OCI-M2 (cell line): Measurements from ENCODE around the gene SIAH2.
"Not testable (repeated sequence)": the region's sequence is repeated elsewhere in the genome, so short reads cannot be mapped to it uniquely, and the experiment has no call there.

ENCODE experiments used
- DNase-seq: peaks from one replicate; lab custom pipeline; 2025; ENCODE audit not compliant: unreplicated experiment; lab: John Stamatoyannopoulos, UW

Gene SIAH2, protein sequence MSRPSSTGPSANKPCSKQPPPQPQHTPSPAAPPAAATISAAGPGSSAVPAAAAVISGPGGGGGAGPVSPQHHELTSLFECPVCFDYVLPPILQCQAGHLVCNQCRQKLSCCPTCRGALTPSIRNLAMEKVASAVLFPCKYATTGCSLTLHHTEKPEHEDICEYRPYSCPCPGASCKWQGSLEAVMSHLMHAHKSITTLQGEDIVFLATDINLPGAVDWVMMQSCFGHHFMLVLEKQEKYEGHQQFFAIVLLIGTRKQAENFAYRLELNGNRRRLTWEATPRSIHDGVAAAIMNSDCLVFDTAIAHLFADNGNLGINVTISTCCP

DNA sequence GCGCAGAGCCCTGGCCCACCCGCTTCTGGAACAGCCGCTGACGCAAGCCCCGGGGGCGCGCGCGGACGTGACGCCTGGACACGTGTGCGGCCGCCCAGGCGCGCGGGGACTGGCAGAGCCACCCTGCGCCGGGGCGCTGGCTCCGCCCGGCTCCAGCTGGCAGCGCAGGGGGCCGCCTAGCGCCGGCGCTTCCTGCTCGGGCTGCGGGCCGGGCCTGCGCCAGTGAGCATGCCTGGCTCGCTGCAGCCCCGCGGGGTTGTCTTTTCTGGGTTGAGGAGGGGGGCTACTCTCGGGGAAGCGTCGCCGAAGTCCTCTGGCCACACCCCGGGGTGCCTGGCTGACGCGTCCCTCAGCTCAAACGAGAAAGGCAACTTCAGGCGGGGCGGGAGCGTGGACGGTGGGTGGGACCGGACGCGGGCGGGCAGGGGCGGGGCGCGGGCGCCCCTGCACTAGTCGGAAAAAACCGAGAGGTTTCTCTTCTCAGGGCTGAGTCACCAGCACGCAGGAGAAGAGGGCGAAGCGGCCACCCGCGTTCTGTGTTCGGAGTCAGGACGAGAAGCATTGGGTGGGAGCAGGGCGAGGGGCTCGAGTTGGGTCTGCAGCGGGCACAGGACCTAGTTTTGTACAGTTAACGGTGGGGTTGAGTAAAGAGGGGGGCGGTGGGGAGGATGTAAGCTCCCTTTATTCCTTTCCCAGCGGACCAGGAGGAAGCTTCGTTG, at the start of gene SIAH2:
SIAH2 (minus strand) TSS at position 48 of the 719 bp plus-strand sequence. CDS start 320 bp downstream, outside the sequence.
- DNase-seq: peak; percentile 58

DNA sequence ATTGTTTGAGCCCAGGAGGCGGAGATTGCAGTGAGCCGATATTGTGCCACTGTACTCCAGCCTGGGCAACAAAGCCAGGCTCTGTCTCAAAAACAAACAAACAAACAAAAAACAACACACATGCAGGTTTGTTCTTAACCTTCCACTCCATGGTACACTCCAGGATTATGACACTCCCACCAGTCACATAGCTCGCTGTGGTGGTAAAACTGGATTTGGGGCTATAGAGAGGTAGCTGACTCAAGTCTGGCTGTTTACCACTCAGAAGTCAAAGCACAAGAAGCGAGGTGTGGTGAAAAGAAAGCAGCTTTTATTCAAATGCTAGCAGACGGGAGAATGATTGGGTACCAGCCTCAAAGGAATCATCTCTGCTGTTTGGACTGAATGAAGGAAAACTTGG, 49.0 kb upstream of the SIAH2 start:
- DNase-seq: no peak

DNA sequence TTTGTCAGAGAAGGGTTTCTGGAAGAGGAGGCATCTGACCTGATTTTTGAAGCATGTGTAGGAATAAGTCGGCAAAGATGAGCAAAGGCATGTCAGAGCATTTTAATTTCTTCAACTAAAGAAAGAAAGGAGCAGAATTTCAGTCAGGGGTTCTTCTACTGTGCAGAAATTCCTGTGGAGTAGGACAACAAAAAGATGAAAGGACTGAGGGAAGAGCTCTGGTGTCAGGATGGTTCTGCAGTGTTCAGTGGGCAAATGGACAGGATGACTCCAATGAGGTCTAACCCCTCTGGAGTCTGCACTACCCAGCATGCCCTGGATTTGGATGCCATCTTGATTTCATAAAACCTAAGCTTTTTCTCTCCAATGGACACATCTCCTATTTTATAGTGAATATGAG, 47.7 kb upstream of the SIAH2 start:
- no peak for DNase-seq

DNA sequence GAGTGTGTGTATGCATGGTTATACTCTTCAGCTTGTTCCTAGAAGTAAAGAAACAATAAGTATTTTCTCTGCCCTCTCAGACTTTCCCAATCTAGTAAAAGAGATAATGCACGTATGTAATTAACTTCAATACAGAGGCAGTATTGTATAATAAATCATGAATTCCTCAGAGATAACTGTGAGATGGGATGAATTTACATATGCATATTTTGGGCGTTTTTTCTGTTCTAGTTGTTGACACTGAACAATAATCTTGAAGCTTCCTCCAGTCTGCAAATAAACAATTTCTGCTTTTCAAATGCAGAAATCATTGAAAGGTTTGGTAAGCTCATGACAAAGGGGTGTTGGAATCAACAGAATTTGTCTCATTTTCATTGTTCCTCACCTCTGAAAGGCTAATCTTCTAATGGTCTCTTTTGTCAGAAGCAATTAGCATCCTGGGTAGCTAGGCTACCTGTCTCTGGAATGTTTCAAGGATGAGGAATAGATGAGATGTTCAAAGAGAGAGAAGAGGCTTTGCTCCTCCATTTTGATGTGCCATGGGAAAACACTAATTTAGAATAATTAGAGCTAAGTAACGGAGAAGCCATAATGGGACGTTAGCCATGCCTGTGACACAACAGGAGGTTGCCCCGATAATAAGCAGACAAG, 43.3 kb upstream of the SIAH2 start:
- DNase-seq: no peak

DNA sequence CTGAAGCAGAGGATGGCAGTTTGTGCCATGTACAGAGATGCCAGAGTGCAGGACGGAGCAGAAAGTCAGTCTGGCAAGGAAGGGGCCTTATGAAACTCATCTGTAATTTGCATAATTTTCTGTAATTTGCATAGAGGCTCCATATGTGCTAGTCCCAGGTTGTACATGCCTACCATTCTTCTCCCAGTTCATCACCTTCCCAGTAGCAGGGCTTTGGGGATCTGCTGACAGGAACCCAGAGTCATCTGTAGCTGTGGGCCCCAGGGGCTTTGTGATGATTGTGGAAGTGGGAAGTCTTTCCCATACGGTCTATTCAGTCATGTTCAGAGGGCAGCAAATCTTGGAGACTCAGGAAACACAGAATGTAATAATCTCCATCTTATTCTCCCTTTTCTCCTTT, 42.4 kb upstream of the SIAH2 start:
- no peak for DNase-seq

DNA sequence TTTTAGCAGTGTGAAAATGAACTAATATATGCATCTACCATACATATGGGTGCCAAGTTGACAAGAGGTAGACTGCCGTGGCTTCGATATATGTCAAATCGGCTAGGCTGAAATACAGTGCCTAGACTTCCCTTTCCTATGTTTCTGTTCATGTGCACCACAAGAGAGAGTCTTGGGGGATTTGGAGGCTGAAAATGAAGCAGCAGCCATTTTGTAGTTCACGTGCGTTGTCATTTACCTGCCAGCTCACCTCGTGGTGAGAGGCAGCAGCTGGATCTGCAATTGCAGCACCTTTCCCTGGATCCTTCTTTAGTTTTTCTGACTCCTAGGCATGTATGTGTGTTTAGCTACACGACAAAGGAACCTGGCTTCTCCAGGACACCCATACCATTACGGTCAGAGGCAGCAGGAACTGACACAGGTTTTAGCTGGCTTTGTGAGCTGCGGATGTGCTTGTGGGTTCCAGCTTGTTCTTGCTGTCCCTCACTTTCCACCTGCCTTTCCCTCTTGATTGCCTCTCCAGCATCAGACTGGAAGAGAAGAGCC, 40.5 kb upstream of the SIAH2 start:
- no peak for DNase-seq

DNA sequence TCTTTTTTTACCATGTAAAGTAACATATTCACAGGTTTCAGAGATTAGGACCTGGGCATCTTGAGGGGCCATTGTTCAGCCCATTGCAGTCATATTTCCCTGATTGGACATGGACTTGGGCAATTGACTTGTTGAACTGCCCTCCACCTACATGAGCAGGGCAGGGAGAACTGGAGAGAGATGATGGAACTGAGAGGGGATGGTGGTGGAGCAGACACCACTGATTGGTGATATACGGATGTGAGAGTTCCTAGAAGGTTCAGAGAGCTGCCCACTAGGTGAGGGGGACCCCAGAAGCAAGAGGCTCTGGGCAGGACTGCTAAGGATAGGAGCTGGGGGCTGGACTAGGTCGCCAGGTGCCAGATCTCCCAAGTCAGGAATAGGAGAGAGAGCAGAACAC, 37.8 kb upstream of the SIAH2 start:
- no peak for DNase-seq

DNA sequence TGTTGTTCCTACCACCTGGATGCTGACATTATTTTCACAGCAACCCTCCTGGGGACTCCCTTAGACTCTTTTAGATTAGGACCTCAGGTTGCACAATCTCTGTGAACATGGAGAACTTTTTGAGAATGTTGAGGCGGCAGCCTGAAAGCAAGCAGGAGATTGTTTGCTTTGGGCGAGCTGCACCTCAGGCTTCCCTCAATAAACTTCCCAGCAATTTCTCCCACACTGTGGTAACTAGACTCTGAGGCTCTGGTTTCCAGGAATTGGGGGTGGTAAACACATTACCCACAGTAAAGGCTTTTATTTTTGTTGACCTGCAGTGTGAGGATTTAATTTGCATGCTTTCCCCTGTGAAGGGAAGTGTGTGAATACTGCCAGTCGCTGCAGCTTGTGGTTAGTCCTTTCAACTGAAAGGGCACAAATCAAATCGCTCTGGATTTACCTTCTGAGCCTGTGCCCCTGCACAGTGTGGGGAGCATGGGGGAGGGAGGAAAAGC, 35.2 kb upstream of the SIAH2 start:
- DNase-seq: no peak

DNA sequence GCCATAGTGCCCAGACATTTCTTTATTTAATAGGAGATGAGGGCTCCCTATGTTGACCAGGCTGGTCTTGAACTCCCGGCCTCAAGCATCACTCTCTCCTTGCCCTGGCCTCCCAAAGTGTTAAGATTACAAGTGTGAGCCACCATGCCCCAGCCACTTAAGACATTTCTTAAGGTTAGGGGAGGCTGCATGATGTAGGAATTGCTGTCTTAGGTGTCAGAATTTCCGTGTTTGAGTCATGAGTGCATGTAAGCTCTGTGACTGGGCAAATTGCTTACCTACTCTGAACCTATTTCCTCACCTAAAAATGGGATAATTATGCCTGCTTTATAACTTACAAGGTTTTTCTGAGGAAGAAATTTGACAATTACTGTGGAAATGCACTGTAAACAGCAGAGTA, 34.2 kb upstream of the SIAH2 start:
- DNase-seq: no peak

DNA sequence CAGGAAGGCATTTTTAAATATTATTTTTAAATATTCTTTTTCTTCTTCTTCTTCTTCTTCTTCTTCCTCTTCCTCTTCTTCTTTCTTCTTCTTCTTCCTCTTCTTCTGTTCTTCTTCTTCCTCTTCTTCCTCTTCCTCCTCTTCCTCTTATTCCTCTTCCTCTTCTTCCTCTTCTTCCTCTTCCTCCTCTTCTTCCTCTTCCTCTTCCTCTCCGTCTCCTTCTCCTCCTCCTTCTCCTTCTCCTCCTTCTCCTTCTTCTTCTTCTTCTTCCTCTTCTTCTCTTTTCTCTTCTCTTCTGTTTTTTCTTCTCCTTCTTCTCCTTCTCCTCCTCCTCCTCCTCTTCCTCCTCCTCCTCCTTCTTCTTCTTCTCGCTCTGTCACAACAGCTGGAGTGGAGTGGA, 33.6 kb upstream of the SIAH2 start:
- DNase-seq: not testable (repeated sequence)

DNA sequence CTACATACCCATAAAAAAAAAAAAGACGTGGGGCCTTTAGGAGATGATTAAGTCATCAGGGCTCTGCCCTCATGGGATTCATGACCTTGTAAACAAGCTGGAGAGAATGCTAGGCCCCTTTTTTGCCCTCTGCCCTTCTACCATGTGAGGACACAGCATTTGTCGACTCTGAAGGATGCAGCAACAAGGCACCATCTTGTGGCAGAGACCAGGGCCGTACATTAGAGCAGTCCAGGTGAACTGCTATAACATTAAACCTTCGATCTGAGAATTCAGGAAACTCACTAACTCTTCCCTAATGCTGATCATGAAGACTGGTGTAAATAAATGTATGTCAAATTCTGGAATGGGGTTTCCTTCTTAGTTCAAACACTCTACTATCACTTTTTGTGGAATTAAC, 30.7 kb upstream of the SIAH2 start:
- DNase-seq: no peak

DNA sequence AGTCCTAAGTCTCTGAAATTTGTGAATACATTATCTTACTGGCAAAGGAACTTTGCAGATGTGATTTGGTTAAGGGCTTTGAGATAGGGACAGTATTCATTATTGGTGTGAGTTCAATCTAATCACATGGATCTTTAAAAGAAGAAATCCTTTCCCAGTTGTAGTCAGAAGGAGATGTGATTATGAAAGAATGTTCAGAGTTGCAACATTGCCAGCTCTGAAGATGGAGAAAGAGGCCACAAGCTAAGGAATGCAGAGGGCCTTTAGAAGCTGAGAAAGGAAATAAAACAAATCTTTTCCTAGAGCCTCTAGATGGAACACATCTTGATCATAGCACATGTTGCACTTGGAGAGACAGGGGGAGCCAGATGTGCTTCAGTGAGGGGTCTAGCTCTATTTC, 27.7 kb upstream of the SIAH2 start:
- no peak for DNase-seq

DNA sequence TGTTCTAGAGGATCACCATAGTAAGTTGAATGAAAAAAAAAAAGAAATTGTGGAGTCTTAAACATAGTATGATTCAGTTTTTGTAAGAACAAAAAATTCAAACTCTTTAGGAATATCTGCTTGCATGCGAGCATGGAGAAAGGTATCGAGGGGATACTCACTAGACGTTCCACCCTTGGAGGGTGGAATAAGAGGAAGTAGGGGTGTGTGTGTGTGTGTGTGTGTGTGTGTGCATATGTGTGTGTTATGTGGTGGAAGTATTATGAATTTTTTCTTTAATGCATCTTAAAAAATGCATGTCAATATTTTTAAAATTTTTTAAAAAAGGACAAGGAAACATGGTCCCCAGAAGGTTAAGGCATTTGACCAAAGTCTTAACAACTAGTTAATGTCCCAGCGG, 26.5 kb upstream of the SIAH2 start:
- no peak for DNase-seq

DNA sequence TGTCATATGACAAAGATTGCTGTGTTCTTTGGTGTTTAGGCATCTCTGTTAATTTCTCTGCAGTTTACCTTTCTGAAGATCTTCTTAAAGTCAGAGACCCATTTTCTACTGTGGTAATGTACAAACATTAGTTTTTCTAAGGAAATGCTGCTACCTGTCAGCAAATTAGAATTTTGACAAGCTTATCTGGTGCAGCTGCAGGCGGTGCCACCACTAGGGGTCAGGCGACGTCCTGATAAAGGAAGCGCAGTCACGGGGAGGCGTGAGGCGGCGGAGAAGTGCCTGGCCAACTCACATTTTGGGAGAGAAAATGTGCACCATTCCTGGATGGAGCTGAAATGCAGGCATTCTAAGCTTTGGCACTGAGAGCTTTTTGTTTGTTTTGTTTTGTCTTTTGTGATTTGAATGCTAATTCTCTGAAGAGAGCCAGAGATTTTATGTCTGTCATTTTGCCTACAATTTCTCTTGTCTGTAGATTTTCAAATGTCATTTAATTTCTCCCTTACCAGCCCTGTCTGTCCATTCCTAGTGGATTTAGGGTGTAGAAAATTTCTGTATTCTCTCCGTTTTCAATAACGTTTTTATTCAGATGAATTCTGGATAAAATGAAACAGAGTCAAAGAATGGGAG, 24.9 kb upstream of the SIAH2 start:
- DNase-seq: no peak

DNA sequence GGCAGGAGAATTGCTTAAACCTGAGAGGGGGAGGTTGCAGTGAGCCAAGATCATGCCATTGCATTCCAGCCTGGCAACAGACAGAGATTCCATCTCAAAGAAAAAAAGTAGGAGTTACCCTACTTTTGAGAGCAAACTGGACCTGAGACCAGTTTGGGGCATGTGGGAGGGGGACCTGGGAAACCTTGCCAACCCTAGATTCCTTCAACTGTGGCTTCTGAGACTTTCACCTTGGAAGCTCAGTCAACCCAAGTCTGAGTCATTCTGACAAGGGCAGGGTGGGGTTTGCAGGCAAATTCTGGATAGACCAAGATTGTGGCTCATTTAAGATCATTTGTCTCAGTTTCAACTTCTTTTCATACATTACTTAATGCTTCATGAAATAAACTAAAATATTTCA, 23.8 kb upstream of the SIAH2 start:
- DNase-seq: no peak

DNA sequence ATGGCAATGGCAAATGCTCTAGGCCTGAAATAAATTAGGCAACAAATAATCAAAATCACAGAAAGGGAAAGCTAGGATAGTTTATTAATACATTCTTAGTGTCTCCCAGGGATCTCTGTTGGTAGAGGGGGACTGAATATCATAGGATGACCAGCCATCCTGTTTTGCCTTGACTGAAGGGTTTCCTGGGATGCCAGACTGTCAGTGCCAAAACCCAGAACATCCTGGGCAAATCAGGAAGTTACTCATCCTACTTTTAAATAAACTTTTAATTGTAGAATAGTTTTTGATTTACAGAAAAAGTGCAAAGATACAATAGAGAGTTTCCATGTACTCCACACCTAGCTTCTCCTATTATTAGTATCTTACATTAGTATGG, 21.8 kb upstream of the SIAH2 start:
- DNase-seq: no peak

DNA sequence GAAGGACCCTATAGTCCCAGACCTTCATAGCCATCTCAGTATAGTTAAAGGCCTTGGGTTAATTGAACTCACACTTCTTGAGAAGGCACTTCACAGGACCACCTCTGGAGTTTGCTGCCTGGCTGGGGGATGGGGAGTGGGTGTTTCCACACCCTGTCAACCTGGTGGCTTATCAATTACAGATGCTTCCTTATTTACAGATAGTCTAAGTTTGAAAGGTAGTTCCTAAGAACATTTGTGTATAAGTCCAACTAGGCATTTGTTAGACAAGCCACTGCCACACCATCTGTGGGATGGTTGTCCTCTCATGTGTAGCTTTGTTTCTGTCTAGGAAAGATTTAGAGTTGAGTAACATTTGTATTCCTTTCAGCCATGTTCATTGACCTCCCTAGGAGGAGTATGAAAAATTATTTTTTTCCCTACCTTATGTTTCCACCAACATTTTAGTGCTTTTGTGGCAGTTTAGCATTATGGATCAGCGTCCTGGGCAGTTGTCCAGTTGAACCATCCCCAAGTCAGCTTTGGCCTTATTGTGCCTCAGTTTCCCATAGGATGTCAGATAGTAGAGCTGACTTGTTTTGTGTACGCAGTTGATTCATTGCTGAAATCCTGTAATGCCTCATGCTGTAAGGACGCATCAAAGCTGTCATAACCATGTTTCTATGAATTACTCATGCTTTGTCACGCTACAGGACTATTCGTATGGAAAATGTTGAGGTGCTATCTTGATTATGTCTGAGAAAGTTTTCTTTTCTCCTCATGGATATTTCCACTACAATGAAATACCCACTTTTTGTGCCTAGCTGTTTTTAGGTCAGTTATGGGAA, 21.2 kb upstream of the SIAH2 start:
- DNase-seq: no peak

DNA sequence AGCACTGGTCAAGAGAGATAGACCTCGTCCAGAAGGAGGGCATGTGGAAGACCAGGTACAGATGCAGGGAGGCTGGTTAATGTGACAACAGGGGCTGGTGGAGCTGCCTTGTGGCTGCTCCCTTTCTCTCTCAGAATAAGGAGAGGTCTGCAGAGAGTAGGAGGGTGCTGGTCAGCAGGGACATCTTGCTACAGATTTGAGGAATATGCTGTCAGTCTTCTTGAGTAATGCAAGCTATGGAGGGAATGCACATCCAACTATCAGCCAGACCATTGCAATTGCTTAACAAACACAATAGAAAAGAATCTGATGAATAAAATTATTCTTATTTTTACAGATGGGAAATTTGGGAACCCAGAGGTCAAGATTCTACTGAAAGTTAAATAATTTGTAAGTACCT, 20.3 kb upstream of the SIAH2 start:
- no peak for DNase-seq

DNA sequence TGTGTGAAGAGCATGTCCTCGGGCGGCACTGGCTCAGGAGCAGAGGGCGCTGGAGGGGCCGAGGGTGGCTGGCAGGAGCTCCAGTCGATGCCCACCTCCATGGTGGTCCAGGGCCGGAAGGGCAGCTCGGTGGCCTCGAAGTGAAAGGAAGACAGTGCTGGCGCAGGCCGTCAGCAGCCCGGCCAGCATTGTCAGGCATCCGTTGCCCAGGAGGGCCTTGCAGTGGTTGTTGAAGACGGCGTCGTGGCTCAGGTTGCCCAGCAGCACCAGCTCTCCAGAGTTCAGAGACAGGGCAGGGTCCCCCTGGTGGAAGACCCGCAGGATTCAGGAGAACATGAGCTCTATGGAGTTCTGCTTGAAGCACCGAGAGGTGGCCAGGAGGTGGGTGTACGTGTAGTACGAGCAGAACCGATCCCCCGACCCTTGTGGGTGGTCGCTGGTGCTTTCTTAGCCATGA, 16.5 kb upstream of the SIAH2 start:
- no peak for DNase-seq

DNA sequence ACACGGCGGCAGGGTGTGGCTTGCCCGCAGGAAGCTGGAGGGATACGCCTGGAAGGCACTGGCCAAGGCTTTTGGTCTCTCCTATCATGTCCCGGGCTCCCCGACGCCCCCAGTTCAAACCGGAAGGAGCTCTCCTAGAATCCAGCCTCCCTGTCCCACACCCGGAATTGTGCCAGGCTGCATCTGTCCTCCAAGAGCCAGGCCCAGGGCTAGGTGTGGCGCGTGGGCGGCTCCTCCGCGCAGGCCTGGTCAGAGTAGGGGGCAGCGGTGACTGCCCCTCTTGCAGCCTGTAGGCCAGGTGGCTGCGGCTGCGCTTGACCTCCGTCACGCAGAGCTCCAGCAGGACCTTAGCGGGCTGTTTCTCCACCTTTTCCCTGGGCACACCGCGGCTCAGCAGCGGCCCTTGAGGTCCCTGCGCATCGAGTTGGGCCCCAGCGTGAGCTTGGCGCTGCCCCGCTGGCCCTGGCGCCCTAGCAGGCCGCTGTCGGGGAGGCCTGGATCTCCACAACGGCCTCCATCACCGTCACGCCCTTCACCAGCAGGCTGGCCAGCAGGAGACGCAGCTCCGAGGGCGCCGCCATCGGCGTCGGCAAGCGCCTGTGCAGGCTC, 15.9 kb upstream of the SIAH2 start:
- DNase-seq: no peak
